Measurements from ENCODE around the gene ATP6V0D1.

- TF ChIP-seq, protein P1, sequence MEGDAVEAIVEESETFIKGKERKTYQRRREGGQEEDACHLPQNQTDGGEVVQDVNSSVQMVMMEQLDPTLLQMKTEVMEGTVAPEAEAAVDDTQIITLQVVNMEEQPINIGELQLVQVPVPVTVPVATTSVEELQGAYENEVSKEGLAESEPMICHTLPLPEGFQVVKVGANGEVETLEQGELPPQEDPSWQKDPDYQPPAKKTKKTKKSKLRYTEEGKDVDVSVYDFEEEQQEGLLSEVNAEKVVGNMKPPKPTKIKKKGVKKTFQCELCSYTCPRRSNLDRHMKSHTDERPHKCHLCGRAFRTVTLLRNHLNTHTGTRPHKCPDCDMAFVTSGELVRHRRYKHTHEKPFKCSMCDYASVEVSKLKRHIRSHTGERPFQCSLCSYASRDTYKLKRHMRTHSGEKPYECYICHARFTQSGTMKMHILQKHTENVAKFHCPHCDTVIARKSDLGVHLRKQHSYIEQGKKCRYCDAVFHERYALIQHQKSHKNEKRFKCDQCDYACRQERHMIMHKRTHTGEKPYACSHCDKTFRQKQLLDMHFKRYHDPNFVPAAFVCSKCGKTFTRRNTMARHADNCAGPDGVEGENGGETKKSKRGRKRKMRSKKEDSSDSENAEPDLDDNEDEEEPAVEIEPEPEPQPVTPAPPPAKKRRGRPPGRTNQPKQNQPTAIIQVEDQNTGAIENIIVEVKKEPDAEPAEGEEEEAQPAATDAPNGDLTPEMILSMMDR (conservative IDR thresholded peaks at IDR 0.05): no peak
- no peak for TF ChIP-seq ZFX (IDR thresholded peaks at IDR 0.05)
Measured at GRCh38 chr16:67526149-67526791, 45.3 kb upstream of the ATP6V0D1 start.
